HG03460 (cell line): ENCODE data around the gene PPP4R4.

Experiments
- ATAC-seq: cut with Tn5 transposase; IDR thresholded peaks from one replicate; pipeline ENCODE4 v1.9.1; 2021; ENCODE audit not compliant: unreplicated experiment

PPP4R4 gene, protein sequence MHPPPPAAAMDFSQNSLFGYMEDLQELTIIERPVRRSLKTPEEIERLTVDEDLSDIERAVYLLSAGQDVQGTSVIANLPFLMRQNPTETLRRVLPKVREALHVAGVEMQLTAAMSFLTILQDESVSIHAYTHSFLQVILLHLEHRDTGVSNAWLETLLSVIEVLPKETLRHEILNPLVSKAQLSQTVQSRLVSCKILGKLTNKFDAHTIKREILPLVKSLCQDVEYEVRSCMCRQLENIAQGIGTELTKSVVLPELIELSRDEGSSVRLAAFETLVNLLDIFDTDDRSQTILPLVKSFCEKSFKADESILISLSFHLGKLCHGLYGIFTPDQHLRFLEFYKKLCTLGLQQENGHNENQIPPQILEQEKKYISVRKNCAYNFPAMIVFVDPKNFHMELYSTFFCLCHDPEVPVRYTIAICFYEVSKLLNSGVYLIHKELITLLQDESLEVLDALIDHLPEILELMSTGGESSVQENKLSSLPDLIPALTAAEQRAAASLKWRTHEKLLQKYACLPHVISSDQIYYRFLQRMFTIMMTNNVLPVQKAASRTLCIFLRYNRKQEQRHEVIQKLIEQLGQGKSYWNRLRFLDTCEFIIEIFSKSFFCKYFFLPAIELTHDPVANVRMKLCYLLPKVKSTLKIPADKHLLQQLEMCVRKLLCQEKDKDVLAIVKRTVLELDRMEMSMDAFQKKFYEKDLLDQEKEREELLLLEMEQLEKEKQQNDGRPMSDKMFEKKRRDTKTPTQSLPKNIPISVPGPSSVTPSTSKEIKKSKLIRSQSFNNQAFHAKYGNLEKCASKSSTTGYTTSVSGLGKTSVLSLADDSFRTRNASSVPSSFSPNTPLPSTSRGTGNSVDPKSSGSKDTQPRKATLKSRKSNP

DNA sequence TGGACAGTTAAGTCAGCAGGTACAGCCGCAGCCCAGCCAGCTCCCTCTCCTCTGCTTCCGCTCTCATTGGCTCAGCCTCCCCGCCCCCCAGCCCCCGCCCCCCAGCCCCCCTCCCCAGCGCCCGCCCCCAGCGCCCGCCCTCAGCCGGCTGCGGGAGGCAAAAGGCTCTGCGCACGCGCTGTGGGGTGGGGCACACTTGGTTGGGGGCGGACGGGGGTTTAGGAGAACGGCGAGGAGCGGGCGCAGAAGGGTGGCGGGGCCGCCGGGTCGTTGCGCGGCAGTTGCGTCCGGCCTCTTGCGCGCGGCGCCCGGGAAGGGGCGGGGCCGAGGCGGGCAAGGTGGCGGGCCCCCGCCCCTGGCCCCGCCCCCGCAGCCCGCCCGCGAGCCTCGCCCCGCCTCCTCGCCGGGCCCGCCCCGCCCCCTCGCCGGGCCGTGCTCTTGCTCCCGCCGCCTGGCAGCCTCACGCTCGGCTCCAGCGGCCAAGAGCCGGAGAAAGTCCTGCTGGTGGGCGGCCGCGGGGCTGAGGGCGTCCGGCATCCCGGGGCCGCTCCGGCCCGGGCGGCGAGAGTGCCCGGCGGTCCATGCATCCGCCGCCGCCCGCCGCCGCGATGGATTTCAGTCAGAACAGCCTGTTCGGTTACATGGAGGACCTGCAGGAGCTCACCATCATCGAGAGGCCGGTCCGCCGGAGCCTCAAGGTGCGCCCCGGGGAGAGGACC is at the start of gene PPP4R4:
Gene PPP4R4 (plus strand): TSS at position 438 of the 719 bp plus-strand sequence. CDS start 144 bp downstream, at position 582.
- ATAC-seq, result peak; percentile 78

DNA sequence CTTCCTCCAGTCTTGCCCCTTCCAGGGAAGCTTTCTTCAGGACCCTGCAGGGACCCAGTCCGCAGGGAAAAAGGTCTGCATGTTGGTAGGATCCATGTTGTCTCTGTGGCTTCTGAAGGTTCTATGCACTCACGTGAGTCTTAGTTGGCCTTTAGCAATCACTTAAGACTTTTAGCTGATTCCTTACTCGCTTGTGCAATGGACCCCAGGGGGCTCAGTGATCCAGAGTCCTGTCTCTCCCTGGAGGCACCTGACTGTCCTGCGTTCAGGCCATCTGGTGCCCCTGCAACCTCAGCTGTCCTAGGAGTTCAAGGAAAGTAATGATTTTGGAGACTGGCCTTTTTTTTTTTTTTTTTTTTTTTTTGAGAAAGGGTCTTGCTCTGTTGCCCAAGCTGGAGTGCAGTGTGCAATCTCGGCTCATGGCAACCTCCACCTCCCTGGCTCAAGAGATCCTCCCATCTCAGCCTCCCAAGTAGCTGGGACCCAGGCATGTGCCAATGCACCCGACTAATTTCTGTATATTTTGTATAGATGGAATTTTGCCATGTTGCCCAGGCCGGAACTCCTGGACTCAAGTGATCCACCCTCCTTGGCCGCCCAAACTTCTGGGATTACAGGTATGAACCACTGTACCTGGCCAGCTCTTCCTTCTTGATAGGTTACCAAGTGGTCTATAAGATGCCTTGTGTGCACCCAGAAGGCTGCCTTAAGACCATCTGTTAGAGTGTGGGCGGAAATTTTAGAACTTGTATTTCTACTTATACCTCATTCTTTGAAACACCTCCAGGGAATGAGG is 49.3 kb upstream of the PPP4R4 start:
- no peak for ATAC-seq

- ATAC-seq, result no peak
Observed at GRCh38 chr14:94125659-94126418, 48.3 kb upstream of the PPP4R4 start.

- ATAC-seq, result no peak
Observed at GRCh38 chr14:94126419-94126677, 47.8 kb upstream of the PPP4R4 start.

DNA sequence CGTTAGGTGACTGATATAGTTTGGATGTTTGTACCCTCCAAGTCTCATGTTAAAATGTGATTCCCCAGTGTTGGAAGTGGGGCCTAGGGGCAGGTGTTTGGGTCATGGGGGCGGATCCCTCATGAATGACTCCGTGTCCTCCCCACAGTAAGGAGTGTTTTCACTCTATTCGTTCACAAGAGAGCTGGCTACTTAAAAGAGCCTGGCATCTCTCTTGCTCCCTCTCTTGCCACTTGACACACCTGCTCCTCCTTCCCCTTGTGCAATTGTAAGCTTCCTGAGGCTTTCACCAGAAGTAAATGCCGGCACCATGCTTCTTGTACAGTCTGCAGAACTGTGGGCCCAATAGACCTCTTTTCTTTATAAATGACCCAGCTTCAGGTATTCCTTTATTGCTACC is 47.3 kb upstream of the PPP4R4 start:
- ATAC-seq, result no peak

- ATAC-seq, result no peak
Observed at GRCh38 chr14:94127330-94127729, 46.8 kb upstream of the PPP4R4 start.

DNA sequence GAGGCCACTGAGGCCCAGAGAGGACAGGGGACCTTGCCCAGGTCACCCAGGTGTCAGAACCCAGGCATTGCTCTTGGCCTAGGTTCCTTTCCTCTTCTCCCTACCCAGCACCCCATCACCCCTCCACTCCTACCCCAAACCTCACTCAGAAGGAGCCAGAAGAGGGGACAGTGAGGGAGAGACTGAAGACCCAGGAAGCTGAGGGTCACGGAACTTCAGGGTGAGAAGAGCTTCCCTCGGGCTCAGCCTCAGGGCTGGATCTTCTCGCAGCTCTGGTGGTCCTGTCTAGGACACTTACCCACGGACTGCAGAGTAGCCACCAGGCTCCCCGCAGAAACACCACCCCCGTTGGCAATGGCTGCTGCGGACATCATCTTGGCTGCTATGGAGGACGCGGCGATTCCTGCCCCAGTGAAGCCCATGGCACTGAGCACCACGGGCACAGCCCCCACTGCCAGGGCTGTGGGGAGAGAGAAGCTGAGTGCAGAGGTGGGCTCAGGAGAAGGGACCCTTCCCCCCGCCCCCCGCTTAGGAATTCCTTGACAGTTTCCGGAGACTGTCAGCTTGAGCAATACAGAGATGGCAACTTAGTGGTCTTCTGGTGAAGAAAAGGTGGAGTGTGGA is 45.8 kb upstream of the PPP4R4 start:
- no peak for ATAC-seq

GRCh38 chr14:94129111-94129757 is 44.9 kb upstream of the PPP4R4 start, which contains the start of gene IFI27L2:
TSS of gene IFI27L2 (minus strand) at chr14:94129604. CDS start at chr14:94129564, 40 bp downstream.
- ATAC-seq, result peak; percentile 98

GRCh38 chr14:94129758-94130414 is 44.2 kb upstream of the PPP4R4 start:
- ATAC-seq, result no peak

DNA sequence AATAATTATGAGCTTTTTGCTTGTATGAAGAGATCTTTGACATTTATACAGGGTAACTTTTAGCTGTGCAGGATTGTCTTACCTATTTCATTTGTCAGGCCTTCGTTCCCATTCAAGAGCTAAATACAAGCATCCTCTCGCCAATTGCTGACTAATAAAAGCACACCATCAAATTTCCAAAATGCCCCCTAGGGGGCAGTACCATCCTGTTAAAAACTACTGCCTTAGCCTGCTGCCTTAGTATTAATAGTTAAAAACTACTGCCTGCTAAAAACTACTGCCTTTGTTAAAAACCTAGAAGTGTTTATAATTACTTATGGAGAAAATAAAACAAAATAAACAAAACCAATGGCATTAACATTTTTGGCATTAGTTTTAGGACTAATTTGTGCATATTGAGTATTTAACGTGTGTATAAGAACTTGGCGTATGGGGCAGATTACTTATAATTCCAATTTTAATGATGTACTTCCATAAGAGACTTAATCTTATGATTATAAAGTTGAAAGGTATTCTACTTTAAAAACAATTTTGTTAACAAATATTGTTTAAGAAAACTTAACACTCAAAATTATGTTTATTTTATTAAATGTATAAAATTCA is 41.7 kb upstream of the PPP4R4 start:
- ATAC-seq, result no peak

DNA sequence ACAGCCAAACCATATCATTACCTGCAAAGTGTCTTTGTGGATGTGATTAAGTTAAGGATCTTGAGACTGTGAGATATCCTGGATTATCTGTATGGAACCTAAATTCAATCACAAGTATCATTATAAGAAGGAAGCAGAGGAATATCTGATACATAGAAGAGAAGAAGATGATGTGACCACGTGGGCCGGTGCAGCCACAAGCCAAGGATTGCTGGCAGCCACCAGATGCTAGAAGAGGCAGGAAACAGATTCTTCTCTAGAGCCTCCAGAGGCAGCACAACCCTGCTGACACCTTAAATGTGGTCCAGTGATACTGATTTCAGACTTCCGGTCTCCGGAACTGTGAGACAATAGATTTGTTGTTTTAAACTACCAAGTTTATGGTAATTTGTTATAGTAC is 38.6 kb upstream of the PPP4R4 start:
- no peak for ATAC-seq

GRCh38 chr14:94136575-94137331 is 37.4 kb upstream of the PPP4R4 start:
- peak; percentile 87 for ATAC-seq

GRCh38 chr14:94138251-94138650 is 35.9 kb upstream of the PPP4R4 start:
- no peak for ATAC-seq

DNA sequence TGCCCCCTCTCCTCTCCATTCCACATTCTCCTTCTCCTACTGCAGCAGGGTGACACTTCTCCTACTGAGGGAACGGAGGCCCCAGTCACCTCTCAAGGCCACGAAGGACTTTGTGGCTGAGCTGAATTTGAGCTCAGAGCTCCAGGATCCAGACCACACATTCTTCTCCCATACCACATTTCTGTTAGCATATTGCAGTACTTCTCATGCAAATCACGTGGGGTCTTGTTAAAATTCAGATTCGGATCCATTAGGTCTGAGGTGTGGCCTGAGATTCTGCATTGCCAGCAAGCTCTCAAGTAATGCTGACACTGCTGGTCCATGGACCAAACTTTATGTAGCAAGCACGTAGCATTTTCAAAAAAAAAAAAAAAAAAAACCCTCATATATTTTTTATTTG is 35.1 kb upstream of the PPP4R4 start:
- no peak for ATAC-seq

DNA sequence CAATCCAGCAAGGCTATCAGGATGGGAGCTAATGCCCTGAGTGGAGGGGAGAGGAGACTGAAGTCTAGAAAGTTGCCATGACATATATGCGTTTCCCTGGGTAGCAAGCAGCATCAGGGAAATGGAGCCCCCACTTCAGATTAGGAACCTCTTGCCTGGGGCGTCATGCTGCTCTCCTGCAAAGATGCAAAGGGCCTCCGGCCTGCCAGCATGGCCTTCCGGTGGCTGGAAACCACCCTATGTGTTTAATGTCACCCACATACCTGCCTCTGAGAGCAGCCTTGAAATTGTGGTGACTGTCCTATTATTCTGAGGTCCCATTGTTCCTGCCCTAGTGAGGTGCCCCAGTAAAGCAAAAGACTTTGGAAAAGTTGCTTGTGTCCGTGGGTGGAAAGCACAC is 34.7 kb upstream of the PPP4R4 start:
- no peak for ATAC-seq

DNA sequence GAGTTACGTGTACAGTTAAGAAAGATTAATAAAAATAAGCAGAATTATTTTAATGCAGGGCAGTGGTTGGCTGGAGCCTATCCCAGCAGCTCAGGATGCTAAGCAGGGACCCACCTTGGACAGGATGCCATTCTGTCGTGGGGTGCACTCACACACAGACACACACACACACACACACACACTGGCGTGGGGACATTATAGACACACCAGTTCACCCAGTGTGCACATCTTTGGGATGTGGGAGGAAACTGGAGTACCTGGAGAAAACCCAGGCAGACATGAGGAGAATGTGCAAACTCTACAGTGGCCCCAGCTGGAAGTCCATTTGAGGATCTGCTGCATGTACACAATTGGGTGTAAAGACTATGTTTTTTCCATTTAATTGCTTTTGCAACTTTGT is 31.9 kb upstream of the PPP4R4 start:
- no peak for ATAC-seq

GRCh38 chr14:94142836-94143235 is 31.3 kb upstream of the PPP4R4 start:
- no peak for ATAC-seq
